Neural progenitor cell (in vitro differentiated cells): ENCODE data around the gene HES6.

Experiments
- EZH2 ChIP-seq: fragments of 200-600 bp; sonication (generic); IDR thresholded peaks from 2 replicates; pipeline ENCODE4 v1.6.1; 2017; ENCODE audit warnings: antibody characterized with exemption, mild to moderate bottlenecking, moderate library complexity
- EZH2phosphoT487 ChIP-seq: fragments of 200-600 bp; sonication (generic); IDR thresholded peaks from 2 replicates; pipeline ENCODE4 v1.6.1; 2017; ENCODE audit warnings: antibody characterized with exemption
- TF ChIP-seq, protein P1 (sequence below): fragments of 200-600 bp; sonication (generic); IDR thresholded peaks from 2 replicates; pipeline ENCODE4 v1.5.1; 2017; ENCODE audit warnings: antibody characterized with exemption, mild to moderate bottlenecking

DNA sequence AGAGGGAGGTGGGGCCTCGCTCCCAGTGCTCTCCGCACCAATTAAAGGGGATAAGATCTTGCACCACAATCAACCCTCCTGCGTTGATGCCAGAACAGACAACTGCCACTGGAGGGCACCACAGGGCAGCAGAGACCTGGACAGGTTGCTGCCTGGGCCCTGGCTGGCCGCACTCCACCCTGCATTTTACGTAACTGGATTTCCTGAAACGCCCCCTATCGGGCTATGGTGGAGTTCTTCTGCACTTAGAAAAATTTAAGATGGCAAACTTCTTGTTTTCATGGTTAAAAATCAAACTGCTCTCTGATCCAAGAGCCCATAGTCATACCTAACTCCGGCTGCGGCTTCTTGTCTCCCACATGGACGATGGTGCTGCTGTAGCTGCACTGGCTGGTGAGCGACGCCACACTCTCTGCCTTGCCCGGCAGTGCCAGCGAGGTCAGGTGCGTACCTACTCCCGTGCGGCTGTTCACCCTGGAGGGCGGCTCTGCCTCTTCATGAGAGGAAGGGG lies 16.8 kb upstream of the HES6 start:
- TF ChIP-seq, protein P1, sequence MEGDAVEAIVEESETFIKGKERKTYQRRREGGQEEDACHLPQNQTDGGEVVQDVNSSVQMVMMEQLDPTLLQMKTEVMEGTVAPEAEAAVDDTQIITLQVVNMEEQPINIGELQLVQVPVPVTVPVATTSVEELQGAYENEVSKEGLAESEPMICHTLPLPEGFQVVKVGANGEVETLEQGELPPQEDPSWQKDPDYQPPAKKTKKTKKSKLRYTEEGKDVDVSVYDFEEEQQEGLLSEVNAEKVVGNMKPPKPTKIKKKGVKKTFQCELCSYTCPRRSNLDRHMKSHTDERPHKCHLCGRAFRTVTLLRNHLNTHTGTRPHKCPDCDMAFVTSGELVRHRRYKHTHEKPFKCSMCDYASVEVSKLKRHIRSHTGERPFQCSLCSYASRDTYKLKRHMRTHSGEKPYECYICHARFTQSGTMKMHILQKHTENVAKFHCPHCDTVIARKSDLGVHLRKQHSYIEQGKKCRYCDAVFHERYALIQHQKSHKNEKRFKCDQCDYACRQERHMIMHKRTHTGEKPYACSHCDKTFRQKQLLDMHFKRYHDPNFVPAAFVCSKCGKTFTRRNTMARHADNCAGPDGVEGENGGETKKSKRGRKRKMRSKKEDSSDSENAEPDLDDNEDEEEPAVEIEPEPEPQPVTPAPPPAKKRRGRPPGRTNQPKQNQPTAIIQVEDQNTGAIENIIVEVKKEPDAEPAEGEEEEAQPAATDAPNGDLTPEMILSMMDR, result peak; percentile 100
- TF ChIP-seq EZH2, result no peak
- TF ChIP-seq EZH2phosphoT487, result no peak
